ENCODE results near the gene ITPKA.

Gene ITPKA

GRCh38 chr15:41491889-41492288, 1.8 kb upstream of the ITPKA start:
- DNase-seq: no peak

- DNase-seq: peak; percentile 70
These were observed 973 bp upstream of the ITPKA start for GRCh38 chr15:41492597-41493204.

GRCh38 chr15:41493902-41494189, 172 bp downstream of the ITPKA start:
- DNase-seq: no peak

- DNase-seq: no peak
These were observed 682 bp downstream of the ITPKA start for GRCh38 chr15:41494190-41494921.

GRCh38 chr15:41494922-41495735, 1.5 kb downstream of the ITPKA start:
- no peak for DNase-seq

GRCh38 chr15:41495736-41496599, 2.3 kb downstream of the ITPKA start:
- DNase-seq: no peak

- no peak for DNase-seq
These were observed 5.0 kb downstream of the ITPKA start for GRCh38 chr15:41498657-41499056.

- DNase-seq: no peak
These were observed 5.6 kb downstream of the ITPKA start for GRCh38 chr15:41499109-41499851.

GRCh38 chr15:41501191-41501917, 7.7 kb downstream of the ITPKA start:
- DNase-seq: no peak

- no peak for DNase-seq
These were observed 8.5 kb downstream of the ITPKA start for GRCh38 chr15:41501931-41502794.

- no peak for DNase-seq
These were observed 9.4 kb downstream of the ITPKA start for GRCh38 chr15:41502795-41503668.

- no peak for DNase-seq
These were observed 10.0 kb downstream of the ITPKA start for GRCh38 chr15:41503669-41504010.

- DNase-seq: no peak
These were observed 11.2 kb downstream of the ITPKA start for GRCh38 chr15:41504751-41505492.

GRCh38 chr15:41505776-41506175, 12.1 kb downstream of the ITPKA start:
- no peak for DNase-seq

- no peak for DNase-seq
These were observed 13.2 kb downstream of the ITPKA start for GRCh38 chr15:41506796-41507341.

- DNase-seq: no peak
These were observed 14.2 kb downstream of the ITPKA start for GRCh38 chr15:41507820-41508290.

GRCh38 chr15:41510728-41511127, 17.1 kb downstream of the ITPKA start:
- DNase-seq: no peak

GRCh38 chr15:41511331-41511898, 17.7 kb downstream of the ITPKA start:
- no peak for DNase-seq
